SK-N-MC (cell line): Measurements from ENCODE around the gene CHFR.

ENCODE experiments used
- EZH2 ChIP-seq: fragments of 200-600 bp; sonication (generic); IDR thresholded peaks from one replicate; pipeline ENCODE4 v1.6.1; 2017; ENCODE audit warnings: antibody characterized with exemption
- POLR2AphosphoS5 ChIP-seq: IDR thresholded peaks from 2 replicates; pipeline ENCODE4 v1.6.1; 2012; ENCODE audit warnings: mild to moderate bottlenecking, low read depth, low read length, borderline replicate concordance

DNA sequence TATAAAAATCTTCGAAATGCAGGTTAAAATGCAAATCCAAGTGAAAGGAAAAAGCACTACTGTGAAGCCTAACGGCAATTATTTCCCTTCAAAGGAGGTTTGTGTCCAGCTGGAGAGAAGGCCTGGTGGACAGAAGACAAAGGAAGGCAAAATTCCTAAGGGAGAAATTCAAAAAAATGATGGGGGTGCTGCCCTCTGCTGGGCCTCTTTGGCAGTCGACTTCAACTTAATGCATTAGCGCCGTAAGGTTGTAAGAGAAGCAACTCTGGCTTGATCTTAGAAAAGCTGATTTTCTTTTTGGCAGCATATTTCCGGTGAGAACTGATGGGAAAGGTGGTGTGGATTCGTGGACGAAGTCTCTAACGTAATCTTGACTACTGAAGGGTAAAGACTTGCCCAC lies 34.3 kb upstream of the CHFR start:
- TF ChIP-seq EZH2 (no peak), POLR2AphosphoS5 (no peak)
